ENCODE results near the gene HPS5. TPM values are rescaled to one million over a fixed set of nuclear protein-coding genes. Genes with fewer than 3 reads are reported as not detected.

The HPS5 gene
- total RNA-seq, 1 experiment from 2014 or later = 39.2 TPM

DNA sequence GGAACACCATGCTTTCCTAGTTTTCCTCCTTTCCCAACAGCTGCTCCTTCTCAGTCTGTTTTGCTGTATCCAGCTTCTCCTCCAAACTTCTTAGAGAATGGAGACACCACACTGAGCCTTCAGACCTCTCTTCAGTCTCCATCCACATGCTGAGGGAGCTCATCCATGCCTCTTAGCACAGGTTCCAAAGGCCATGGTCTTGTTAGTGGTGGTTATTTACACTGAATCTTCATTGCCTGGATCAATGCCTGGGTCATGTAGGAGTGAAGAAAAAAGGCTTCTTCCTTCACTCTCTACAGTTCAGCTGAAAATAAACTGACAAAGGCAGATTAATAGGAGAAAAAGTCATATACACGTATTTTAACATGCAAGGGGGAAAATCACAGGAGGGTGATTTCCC, 82.3 kb downstream of the HPS5 start:
- Histone ChIP-seq H2AFZ (no peak overlapping the region), H3K27me3 (ENCODE audit: insufficient read depth, low read depth) (no peaks in the 10 kb centered on the region), H3K9me2 (ENCODE audit: insufficient read depth) (no peaks in the 10 kb centered on the region), H3K9me3 (ENCODE audit: insufficient read depth, low read depth) (0 out of 2 replicates have a peak, but pooled peaks cover 1% of the 10 kb centered on the region), H4K20me1 (ENCODE audit: insufficient read depth) (no peaks in the 10 kb centered on the region), H3K4me1 (replicated peaks; ENCODE audit: insufficient read depth) (no peaks in the 10 kb centered on the region), H3K79me2 (ENCODE audit: low read depth) (no peaks in the 10 kb centered on the region), H3F3A (ENCODE audit: insufficient read depth, low read depth) (0 out of 2 replicates have a peak, but pooled peaks cover 3% of the 10 kb centered on the region), H3K4me2 (no peak overlapping the region), H3K4me3 (no peak overlapping the region), H3K36me3 (ENCODE audit: low read depth) (no peaks in the 10 kb centered on the region), H3K27ac (no peak overlapping the region)
- BruUV-seq (replicated peaks) = no TSS peak
- POLR2A ChIA-PET (ENCODE audit: unreplicated experiment) = no interaction called here
- CTCF ChIA-PET = no interaction called here
- DNase-seq = no peak
- TF ChIP-seq, protein P1, sequence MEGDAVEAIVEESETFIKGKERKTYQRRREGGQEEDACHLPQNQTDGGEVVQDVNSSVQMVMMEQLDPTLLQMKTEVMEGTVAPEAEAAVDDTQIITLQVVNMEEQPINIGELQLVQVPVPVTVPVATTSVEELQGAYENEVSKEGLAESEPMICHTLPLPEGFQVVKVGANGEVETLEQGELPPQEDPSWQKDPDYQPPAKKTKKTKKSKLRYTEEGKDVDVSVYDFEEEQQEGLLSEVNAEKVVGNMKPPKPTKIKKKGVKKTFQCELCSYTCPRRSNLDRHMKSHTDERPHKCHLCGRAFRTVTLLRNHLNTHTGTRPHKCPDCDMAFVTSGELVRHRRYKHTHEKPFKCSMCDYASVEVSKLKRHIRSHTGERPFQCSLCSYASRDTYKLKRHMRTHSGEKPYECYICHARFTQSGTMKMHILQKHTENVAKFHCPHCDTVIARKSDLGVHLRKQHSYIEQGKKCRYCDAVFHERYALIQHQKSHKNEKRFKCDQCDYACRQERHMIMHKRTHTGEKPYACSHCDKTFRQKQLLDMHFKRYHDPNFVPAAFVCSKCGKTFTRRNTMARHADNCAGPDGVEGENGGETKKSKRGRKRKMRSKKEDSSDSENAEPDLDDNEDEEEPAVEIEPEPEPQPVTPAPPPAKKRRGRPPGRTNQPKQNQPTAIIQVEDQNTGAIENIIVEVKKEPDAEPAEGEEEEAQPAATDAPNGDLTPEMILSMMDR (conservative IDR thresholded peaks at IDR 0.05) = no peak
- TF ChIP-seq EZH2 (IDR thresholded peaks at IDR 0.05; ENCODE audit: low read depth) = no peak
- intact Hi-C loops (cut with micrococcal nuclease; ENCODE audit: unreplicated experiment) = loop anchor here (5.0 to 10.0 kb wide), 3 partner anchors 158 to 495 kb away; no protein-coding TSS in a partner anchor

DNA sequence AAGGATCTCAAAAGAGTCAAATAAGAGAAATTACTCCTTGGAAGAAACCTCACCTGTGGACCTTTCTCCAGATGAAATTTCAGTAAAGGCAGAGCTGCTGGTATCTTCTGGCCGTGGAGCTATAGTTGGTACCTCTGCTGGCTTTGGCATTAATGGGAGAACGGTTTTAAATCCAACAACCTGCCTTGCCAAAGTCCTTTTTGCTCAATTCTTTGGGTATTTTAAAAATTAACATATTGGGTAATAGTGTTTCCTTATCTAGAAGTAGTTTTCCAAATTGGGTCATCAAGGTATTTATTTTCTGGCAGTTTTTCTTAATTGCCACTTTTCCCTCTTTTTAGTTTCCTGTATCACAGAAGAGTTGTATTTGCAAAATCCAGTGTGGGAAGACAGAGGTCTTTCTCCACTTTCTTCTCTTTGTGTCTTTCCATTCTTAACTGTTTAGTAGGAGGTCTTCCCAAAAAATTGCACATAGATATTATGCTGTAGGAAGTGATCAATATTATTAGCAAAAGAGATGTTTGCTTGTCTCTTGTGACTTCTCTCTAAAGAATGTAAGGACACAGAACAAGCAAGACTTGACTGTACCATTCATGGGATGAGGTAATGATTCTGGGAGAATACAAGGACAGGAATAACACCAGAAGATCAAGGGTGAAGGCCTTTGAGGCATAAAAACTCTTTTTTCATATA, 85.1 kb downstream of the HPS5 start, which contains the start of gene SAA4:
Gene SAA4 (minus strand): TSS at position 139 of the 693 bp plus-strand sequence. CDS start 876 bp downstream, outside the sequence.
- intact Hi-C loops (cut with micrococcal nuclease; ENCODE audit: unreplicated experiment) = no loop called here
- DNase-seq = no peak
- H3K4me3 ChIP-seq = no peak within 1 kb of the TSS
- no peaks in the 10 kb centered on the region for H3K79me2 ChIP-seq (ENCODE audit: low read depth)
- H3K4me2 ChIP-seq = no peak within 1 kb of the TSS
- ChIA-PET POLR2A (ENCODE audit: unreplicated experiment) (interaction anchor here (0.5 kb wide), 1 partner anchor 123 kb away, joined by 5 read pairs; no protein-coding TSS in a partner anchor), CTCF (no interaction called here)
- no peak for TF ChIP-seq EZH2 (IDR thresholded peaks at IDR 0.05; ENCODE audit: low read depth)
- TF ChIP-seq, protein P1 (conservative IDR thresholded peaks at IDR 0.05) = no peak
- no TSS peak for BruUV-seq (replicated peaks)
- H3K9me3 ChIP-seq (ENCODE audit: insufficient read depth, low read depth) = 0 out of 2 replicates have a peak, but pooled peaks cover 2% of the 10 kb centered on the region
- no peak within 1 kb of the TSS for H2AFZ ChIP-seq
- H4K20me1 ChIP-seq (ENCODE audit: insufficient read depth) = no peaks in the 10 kb centered on the region
- no peaks in the 10 kb centered on the region for H3K4me1 ChIP-seq (replicated peaks; ENCODE audit: insufficient read depth)
- H3K9me2 ChIP-seq (ENCODE audit: insufficient read depth) = no peaks in the 10 kb centered on the region
- no peaks in the 10 kb centered on the region for H3K36me3 ChIP-seq (ENCODE audit: low read depth)
- no peak within 1 kb of the TSS for H3K27ac ChIP-seq
- no peaks in the 10 kb centered on the region for H3K27me3 ChIP-seq (ENCODE audit: insufficient read depth, low read depth)
- H3F3A ChIP-seq (ENCODE audit: insufficient read depth, low read depth) = 0 out of 2 replicates have a peak, but pooled peaks cover 3% of the 10 kb centered on the region

GRCh38 chr11:18235394-18236334, 86.3 kb downstream of the HPS5 start:
- Histone ChIP-seq H3K79me2 (ENCODE audit: low read depth) (no peaks in the 10 kb centered on the region), H3K4me2 (no peak overlapping the region)
- CTCF ChIA-PET = interaction anchor here (0.6 kb wide), 2 partner anchors 155 to 447 kb away, joined by 3 read pairs; no protein-coding TSS in a partner anchor

More at GRCh38 chr11:18235394-18236334, 86.3 kb downstream of the HPS5 start:
- Histone ChIP-seq H3K4me3 (no peak overlapping the region), H3K36me3 (ENCODE audit: low read depth) (no peaks in the 10 kb centered on the region), H2AFZ (no peak overlapping the region), H4K20me1 (ENCODE audit: insufficient read depth) (no peaks in the 10 kb centered on the region), H3K27ac (no peak overlapping the region), H3K4me1 (replicated peaks; ENCODE audit: insufficient read depth) (no peaks in the 10 kb centered on the region), H3K9me2 (ENCODE audit: insufficient read depth) (no peaks in the 10 kb centered on the region), H3K9me3 (ENCODE audit: insufficient read depth, low read depth) (0 out of 2 replicates have a peak, but pooled peaks cover 2% of the 10 kb centered on the region), H3K27me3 (ENCODE audit: insufficient read depth, low read depth) (no peaks in the 10 kb centered on the region), H3F3A (ENCODE audit: insufficient read depth, low read depth) (0 out of 2 replicates have a peak, but pooled peaks cover 3% of the 10 kb centered on the region)
- no TSS peak for BruUV-seq (replicated peaks)
- intact Hi-C loops (cut with micrococcal nuclease; ENCODE audit: unreplicated experiment) = no loop called here
- no peak for DNase-seq
- TF ChIP-seq, protein P1 (conservative IDR thresholded peaks at IDR 0.05) = no peak
- no peak for TF ChIP-seq EZH2 (IDR thresholded peaks at IDR 0.05; ENCODE audit: low read depth)
- POLR2A ChIA-PET (ENCODE audit: unreplicated experiment) = no interaction called here

All from PC-9 (cell line).